Osteocyte (in vitro differentiated cells): ENCODE results near the gene MTA3. TPM values are rescaled to one million over a fixed set of nuclear protein-coding genes. Genes with fewer than 3 reads are reported as not detected.
"Not testable (repeated sequence)": the region's sequence is repeated elsewhere in the genome, so short reads cannot be mapped to it uniquely, and the experiment has no call there.

Experiments
- DNase-seq: peaks from one replicate; pipeline ENCODE4 v3.0.0; 2021; ENCODE audit warnings: mixed read lengths; ENCODE audit not compliant: unreplicated experiment; ENCODE audit errors: extremely low spot score
- H3K27ac Mint-ChIP-seq: one replicate; pipeline ENCODE4 v1.8.0; 2021; ENCODE audit warnings: mild to moderate bottlenecking, mixed read lengths; ENCODE audit not compliant: unreplicated experiment
- H3K27me3 Mint-ChIP-seq: one replicate; pipeline ENCODE4 v1.8.0; 2021; ENCODE audit warnings: mixed read lengths; ENCODE audit not compliant: unreplicated experiment
- H3K36me3 Mint-ChIP-seq: one replicate; pipeline ENCODE4 v1.8.0; 2021; ENCODE audit warnings: mixed read lengths; ENCODE audit not compliant: unreplicated experiment
- H3K4me1 Mint-ChIP-seq: one replicate; pipeline ENCODE4 v1.8.0; 2021; ENCODE audit warnings: mixed read lengths; ENCODE audit not compliant: unreplicated experiment
- H3K4me3 Mint-ChIP-seq: one replicate; pipeline ENCODE4 v1.8.0; 2021; ENCODE audit warnings: mild to moderate bottlenecking, moderate library complexity, mixed read lengths; ENCODE audit not compliant: unreplicated experiment
- H3K9me3 Mint-ChIP-seq: one replicate; pipeline ENCODE4 v1.8.0; 2021; ENCODE audit warnings: mixed read lengths; ENCODE audit not compliant: unreplicated experiment
- total RNA-seq: library from RNA; stranded (reverse); gene quantifications from 2 replicates; pipeline ENCODE4 v1.2.1, GENCODE V29; 2021
- TF ChIP-seq, protein P1 (sequence below): fragments of 200-600 bp; sonication (generic); IDR thresholded peaks from 2 replicates; pipeline ENCODE4 v1.5.0; 2021; ENCODE audit warnings: antibody characterized with exemption, mild to moderate bottlenecking, moderate library complexity

The MTA3 gene
- total RNA-seq, 1 donor from 2014 or later = 49.2 TPM

DNA sequence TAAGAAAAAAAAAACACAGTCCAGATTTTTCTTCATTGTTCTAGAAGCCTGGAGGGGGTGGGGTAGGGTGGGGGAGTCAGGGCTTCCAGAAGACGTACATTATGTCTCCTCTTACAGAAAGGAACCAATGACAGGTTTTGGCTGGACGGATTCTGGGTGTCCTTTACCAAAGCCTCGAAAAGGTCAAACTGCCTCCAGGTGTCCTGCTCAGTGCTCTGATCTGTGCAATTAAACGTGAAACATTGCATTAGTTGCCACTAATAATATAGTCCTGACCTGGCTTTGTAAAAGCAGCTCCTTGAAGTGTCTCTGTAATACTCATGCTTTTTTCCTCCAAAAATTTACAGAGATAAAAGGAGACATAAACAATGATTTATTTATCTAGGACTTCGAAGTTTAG is 11.1 kb upstream of the MTA3 start:
- DNase-seq = no peak
- Mint-ChIP-seq H3K9me3 (no peaks in the 10 kb centered on the region), H3K36me3 (no peaks in the 10 kb centered on the region), H3K27me3 (peaks cover 4% of the 10 kb centered on the region), H3K27ac (no peak overlapping the region), H3K4me3 (no peak overlapping the region), H3K4me1 (peaks cover 3% of the 10 kb centered on the region)
- TF ChIP-seq, protein P1, sequence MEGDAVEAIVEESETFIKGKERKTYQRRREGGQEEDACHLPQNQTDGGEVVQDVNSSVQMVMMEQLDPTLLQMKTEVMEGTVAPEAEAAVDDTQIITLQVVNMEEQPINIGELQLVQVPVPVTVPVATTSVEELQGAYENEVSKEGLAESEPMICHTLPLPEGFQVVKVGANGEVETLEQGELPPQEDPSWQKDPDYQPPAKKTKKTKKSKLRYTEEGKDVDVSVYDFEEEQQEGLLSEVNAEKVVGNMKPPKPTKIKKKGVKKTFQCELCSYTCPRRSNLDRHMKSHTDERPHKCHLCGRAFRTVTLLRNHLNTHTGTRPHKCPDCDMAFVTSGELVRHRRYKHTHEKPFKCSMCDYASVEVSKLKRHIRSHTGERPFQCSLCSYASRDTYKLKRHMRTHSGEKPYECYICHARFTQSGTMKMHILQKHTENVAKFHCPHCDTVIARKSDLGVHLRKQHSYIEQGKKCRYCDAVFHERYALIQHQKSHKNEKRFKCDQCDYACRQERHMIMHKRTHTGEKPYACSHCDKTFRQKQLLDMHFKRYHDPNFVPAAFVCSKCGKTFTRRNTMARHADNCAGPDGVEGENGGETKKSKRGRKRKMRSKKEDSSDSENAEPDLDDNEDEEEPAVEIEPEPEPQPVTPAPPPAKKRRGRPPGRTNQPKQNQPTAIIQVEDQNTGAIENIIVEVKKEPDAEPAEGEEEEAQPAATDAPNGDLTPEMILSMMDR = no peak

- no peak for DNase-seq
- peaks cover 3% of the 10 kb centered on the region for H3K4me1 Mint-ChIP-seq
- TF ChIP-seq, protein P1 = no peak
- no peak overlapping the region for H3K4me3 Mint-ChIP-seq
- peaks cover 4% of the 10 kb centered on the region for H3K27me3 Mint-ChIP-seq
- H3K36me3 Mint-ChIP-seq = no peaks in the 10 kb centered on the region
- no peaks in the 10 kb centered on the region for H3K9me3 Mint-ChIP-seq
- no peak overlapping the region for H3K27ac Mint-ChIP-seq
Measured at GRCh38 chr2:42558827-42559226, 9.6 kb upstream of the MTA3 start.

GRCh38 chr2:42560133-42560532 is 8.3 kb upstream of the MTA3 start:
- H3K4me3 Mint-ChIP-seq, H3K27me3 Mint-ChIP-seq, H3K4me1 Mint-ChIP-seq, H3K9me3 Mint-ChIP-seq, H3K27ac Mint-ChIP-seq, DNase-seq, H3K36me3 Mint-ChIP-seq: not testable (repeated sequence)

DNA sequence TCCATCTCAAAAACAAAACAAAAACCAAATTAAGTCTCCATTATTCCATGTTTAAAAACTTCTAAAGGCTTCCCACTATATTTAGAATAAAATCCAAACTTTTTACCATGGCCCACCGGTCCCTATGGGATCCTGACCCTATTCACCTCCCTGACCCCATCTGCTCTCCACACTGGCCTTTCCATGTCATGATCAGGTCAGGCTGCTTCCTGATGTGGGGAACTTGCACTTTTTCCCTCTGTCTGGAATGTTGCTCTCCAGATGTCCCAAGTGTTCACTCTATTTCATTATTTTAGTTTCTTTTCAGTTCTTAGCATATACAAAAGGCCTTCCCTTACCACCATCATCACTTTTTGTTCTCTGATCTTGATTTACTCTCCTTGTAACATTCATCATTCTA is 7.5 kb upstream of the MTA3 start:
- no peak overlapping the region for H3K4me3 Mint-ChIP-seq

GRCh38 chr2:42562474-42563144 is 5.8 kb upstream of the MTA3 start:
- no peak overlapping the region for H3K27ac Mint-ChIP-seq
- H3K4me1 Mint-ChIP-seq = peaks cover 10% of the 10 kb centered on the region
- no peaks in the 10 kb centered on the region for H3K9me3 Mint-ChIP-seq
- no peak for DNase-seq
- no peak overlapping the region for H3K4me3 Mint-ChIP-seq
- TF ChIP-seq, protein P1 = no peak
- no peaks in the 10 kb centered on the region for H3K36me3 Mint-ChIP-seq
- H3K27me3 Mint-ChIP-seq = no peaks in the 10 kb centered on the region

More for the DNA sequence above, 7.5 kb upstream of the MTA3 start:
- Mint-ChIP-seq H3K27ac (no peak overlapping the region), H3K36me3 (no peaks in the 10 kb centered on the region), H3K4me1 (peaks cover 3% of the 10 kb centered on the region), H3K9me3 (no peaks in the 10 kb centered on the region), H3K27me3 (peaks cover 4% of the 10 kb centered on the region)
- DNase-seq = no peak
- TF ChIP-seq, protein P1 = no peak

DNA sequence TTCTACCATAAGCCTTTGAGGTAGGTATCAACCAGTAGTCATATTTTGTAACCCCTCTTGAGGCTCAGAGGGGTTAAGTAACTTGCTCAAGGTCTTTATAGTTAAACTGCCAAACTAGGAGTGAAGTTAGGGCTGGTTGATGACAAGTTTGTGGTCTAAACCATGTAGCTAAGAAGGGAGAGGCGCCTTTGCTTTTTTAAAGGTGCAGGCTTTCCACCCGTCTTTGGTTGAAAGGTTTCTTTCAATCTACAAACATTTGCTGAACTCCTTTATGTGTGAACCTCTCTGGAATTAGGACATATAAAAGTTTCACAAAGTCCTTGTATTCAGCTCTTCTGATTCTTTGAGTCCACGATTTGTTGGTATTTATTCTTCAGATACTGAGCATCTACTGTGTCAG is 2.4 kb upstream of the MTA3 start:
- Mint-ChIP-seq H3K4me1 (peaks cover 23% of the 10 kb centered on the region), H3K36me3 (peaks cover 2% of the 10 kb centered on the region), H3K27me3 (no peaks in the 10 kb centered on the region), H3K27ac (no peak overlapping the region), H3K4me3 (no peak overlapping the region), H3K9me3 (no peaks in the 10 kb centered on the region)
- TF ChIP-seq, protein P1 = no peak
- DNase-seq = no peak
